ENCODE data around the gene APOBEC3F. TPM values are rescaled to one million over a fixed set of nuclear protein-coding genes. Genes with fewer than 3 reads are reported as not detected.
A peak's percentile ranks its signal among the peaks of the same experiment; 100 is the strongest.

The APOBEC3F gene
- total and polyA plus RNA-seq, 2 of the 13 experiments (the other 11 are each of a cell fraction or from before 2014, with no cell fraction given): 2.9 to 3.7 TPM

GRCh38 chr22:39013942-39014722 is 26.5 kb upstream of the APOBEC3F start, which contains the start of gene APOBEC3C (continued):
- TF ChIP-seq YY1 (IDR thresholded peaks at IDR 0.05; ENCODE audit: insufficient read depth, insufficient replicate concordance, low read depth, low read length): peak; percentile 35
- TF ChIP-seq ZNF232 (CRISPR knock-in tag; IDR thresholded peaks at IDR 0.05; ENCODE audit: borderline replicate concordance): 0 out of 2 replicates have a peak, but pooled peaks have one; percentile 31
- TF ChIP-seq ZNF143 (CRISPR knock-in tag; IDR thresholded peaks at IDR 0.05): 0 out of 2 replicates have a peak, but pooled peaks have one; percentile 23
- TF ChIP-seq SP4 (CRISPR knock-in tag; IDR thresholded peaks at IDR 0.05): peak; percentile 38; the same call in 1 of the 2 replicates
- peak in 1 of 2 experiments; percentile 22; a peak in 2 of 4 replicates for TF ChIP-seq HMGXB4 (CRISPR knock-in tag; IDR thresholded peaks at IDR 0.05; ENCODE audit: borderline replicate concordance in 1 of 2, low read depth in 1 of 2)
- TF ChIP-seq SAP130 (CRISPR knock-in tag; IDR thresholded peaks at IDR 0.05; ENCODE audit: low read depth): peak; percentile 64
- 0 out of 2 replicates have a peak, but pooled peaks have one; percentile 29 for TF ChIP-seq MYPOP (CRISPR knock-in tag; IDR thresholded peaks at IDR 0.05)
- peak; percentile 38; the same call in 1 of the 2 replicates for TF ChIP-seq ZNF788 (CRISPR knock-in tag; IDR thresholded peaks at IDR 0.05; ENCODE audit: borderline replicate concordance)
- 0 out of 2 replicates have a peak, but pooled peaks have one; percentile 47 for TF ChIP-seq ZNF564 (CRISPR knock-in tag; IDR thresholded peaks at IDR 0.05)
- TF ChIP-seq NFKB2 (CRISPR knock-in tag; IDR thresholded peaks at IDR 0.05; ENCODE audit: borderline replicate concordance): 0 out of 2 replicates have a peak, but pooled peaks have one; percentile 51
- TF ChIP-seq ZNF501 (CRISPR knock-in tag; IDR thresholded peaks at IDR 0.05): 0 out of 2 replicates have a peak, but pooled peaks have one; percentile 9
- no peak for TF ChIP-seq TFE3 (CRISPR knock-in tag; IDR thresholded peaks at IDR 0.05)
- peak; percentile 13 for TF ChIP-seq ZNF883 (CRISPR knock-in tag; IDR thresholded peaks at IDR 0.05; ENCODE audit: not compliant biosample characterization)
- TF ChIP-seq SALL2 (CRISPR knock-in tag; IDR thresholded peaks at IDR 0.05): 0 out of 2 replicates have a peak, but pooled peaks have one; percentile 17
- peak; percentile 65 for TF ChIP-seq TBX2 (CRISPR knock-in tag; IDR thresholded peaks at IDR 0.05; ENCODE audit: borderline replicate concordance)
- peak; percentile 17; the same call in 1 of the 2 replicates for TF ChIP-seq FOXK1 (CRISPR knock-in tag; IDR thresholded peaks at IDR 0.05; ENCODE audit: borderline replicate concordance, low read depth)
- TF ChIP-seq SMAD3 (CRISPR knock-in tag; IDR thresholded peaks at IDR 0.05): 0 out of 2 replicates have a peak, but pooled peaks have one; percentile 43
- TF ChIP-seq HOXD1 (CRISPR knock-in tag; IDR thresholded peaks at IDR 0.05): peak; percentile 58; the same call in 1 of the 2 replicates
- 0 out of 2 replicates have a peak, but pooled peaks have one; percentile 30 for TF ChIP-seq ZBTB7B (CRISPR knock-in tag; IDR thresholded peaks at IDR 0.05)
- no peak for TF ChIP-seq LCORL (IDR thresholded peaks at IDR 0.05)
- TF ChIP-seq LCORL (CRISPR knock-in tag; IDR thresholded peaks at IDR 0.05): peak; percentile 15; the same call in 1 of the 2 replicates
- TF ChIP-seq ZNF703 (CRISPR knock-in tag; IDR thresholded peaks at IDR 0.05; ENCODE audit: borderline replicate concordance): 0 out of 2 replicates have a peak, but pooled peaks have one; percentile 40
